ENCODE data around the gene RPUSD4. TPM values are rescaled to one million over a fixed set of nuclear protein-coding genes. Genes with fewer than 3 reads are reported as not detected.
A peak's percentile ranks its signal among the peaks of the same experiment; 100 is the strongest.

RPUSD4 gene
- total RNA-seq, 1 experiment from 2014 or later = 42.9 TPM

DNA sequence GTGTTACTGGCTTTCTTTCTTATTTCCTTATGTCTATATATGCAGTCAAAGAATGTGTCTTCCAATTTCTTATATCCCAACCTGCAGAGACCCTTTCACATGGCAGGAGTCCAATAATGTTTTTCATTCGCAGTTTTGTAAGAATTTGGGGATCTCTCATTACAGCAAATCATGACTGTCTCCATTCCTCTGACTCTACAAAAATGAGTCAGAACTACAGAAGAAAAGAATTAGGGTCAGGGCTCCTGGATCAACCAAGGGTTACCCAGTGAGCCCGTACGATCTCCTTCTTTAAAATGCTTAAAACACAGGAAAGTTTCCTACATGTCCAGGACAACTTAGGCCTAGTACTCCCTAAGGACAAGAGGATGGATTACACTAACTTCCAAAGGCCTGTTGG, 42.2 kb downstream of the RPUSD4 start:
- H2AK5ac ChIP-seq (ENCODE audit: insufficient read length, low read length) = no peak overlapping the region
- H4K91ac ChIP-seq (ENCODE audit: insufficient read length, low read depth, low read length) = no peak overlapping the region
- H3K36me3 Mint-ChIP-seq (ENCODE audit: insufficient read depth in 1 of 3, low read depth in 3 of 3) = no peaks in the 10 kb centered on the region
- H2BK20ac ChIP-seq (ENCODE audit: low read depth, low read length, poor library complexity, severe bottlenecking) = no peak overlapping the region
- no peak overlapping the region for H2BK5ac ChIP-seq (ENCODE audit: insufficient read length, low read length)
- H2BK12ac ChIP-seq (ENCODE audit: insufficient read length, low read depth, low read length) = no peak overlapping the region
- H3K27ac Mint-ChIP-seq = peak overlapping the region in 1 of 3 experiments; percentile 68; a peak in 1 of 7 replicates
- H3K56ac ChIP-seq (ENCODE audit: insufficient read length, low read depth, low read length) = no peak overlapping the region
- no peaks in the 10 kb centered on the region for H3K9me3 ChIP-seq (ENCODE audit: control insufficient read depth, low read depth, low read length)
- H3K4me1 ChIP-seq (ENCODE audit: insufficient read depth, low read length) = peaks cover 6% of the 10 kb centered on the region; the same call in 1 of the 2 replicates
- TF ChIP-seq, protein P1, sequence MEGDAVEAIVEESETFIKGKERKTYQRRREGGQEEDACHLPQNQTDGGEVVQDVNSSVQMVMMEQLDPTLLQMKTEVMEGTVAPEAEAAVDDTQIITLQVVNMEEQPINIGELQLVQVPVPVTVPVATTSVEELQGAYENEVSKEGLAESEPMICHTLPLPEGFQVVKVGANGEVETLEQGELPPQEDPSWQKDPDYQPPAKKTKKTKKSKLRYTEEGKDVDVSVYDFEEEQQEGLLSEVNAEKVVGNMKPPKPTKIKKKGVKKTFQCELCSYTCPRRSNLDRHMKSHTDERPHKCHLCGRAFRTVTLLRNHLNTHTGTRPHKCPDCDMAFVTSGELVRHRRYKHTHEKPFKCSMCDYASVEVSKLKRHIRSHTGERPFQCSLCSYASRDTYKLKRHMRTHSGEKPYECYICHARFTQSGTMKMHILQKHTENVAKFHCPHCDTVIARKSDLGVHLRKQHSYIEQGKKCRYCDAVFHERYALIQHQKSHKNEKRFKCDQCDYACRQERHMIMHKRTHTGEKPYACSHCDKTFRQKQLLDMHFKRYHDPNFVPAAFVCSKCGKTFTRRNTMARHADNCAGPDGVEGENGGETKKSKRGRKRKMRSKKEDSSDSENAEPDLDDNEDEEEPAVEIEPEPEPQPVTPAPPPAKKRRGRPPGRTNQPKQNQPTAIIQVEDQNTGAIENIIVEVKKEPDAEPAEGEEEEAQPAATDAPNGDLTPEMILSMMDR (conservative IDR thresholded peaks at IDR 0.05) = no peak
- WGBS (ENCODE audit: extremely low coverage, insufficient read length, low lambda C conversion rate) = no CpG with 5 or more reads among the region's 3 CpGs
- no peak overlapping the region for H4K8ac ChIP-seq (replicated peaks; ENCODE audit: insufficient read length, low read depth, low read length)
- no peak for DNase-seq
- H4K5ac ChIP-seq (ENCODE audit: insufficient read length, low read depth, low read length) = no peak overlapping the region
- H2AFZ ChIP-seq (ENCODE audit: low read length) = no peak overlapping the region
- no peaks in the 10 kb centered on the region for H3K79me2 ChIP-seq (ENCODE audit: insufficient read depth, low read length)
- H3K4ac ChIP-seq (ENCODE audit: low read depth, low read length) = no peak overlapping the region
- H2BK120ac ChIP-seq (ENCODE audit: low read depth, low read length, poor library complexity, severe bottlenecking) = no peak overlapping the region
- no peaks in the 10 kb centered on the region for H3K79me1 ChIP-seq (ENCODE audit: insufficient read depth, low read depth, low read length, poor library complexity, severe bottlenecking)
- H3K9me3 Mint-ChIP-seq = no peaks in the 10 kb centered on the region
- no peak overlapping the region for H3K14ac ChIP-seq (ENCODE audit: insufficient read depth, low read length)
- H3T11ph ChIP-seq (ENCODE audit: low read length) = no peak overlapping the region
- no peak overlapping the region for H3K18ac ChIP-seq (ENCODE audit: insufficient read length, low read depth, low read length)
- no peak overlapping the region for H3K27ac ChIP-seq (ENCODE audit: insufficient read length, low read depth, low read length)
- no peaks in the 10 kb centered on the region for H3K23me2 ChIP-seq (ENCODE audit: insufficient read length, low read depth, low read length, poor library complexity, severe bottlenecking)
- no peak overlapping the region for H3K23ac ChIP-seq (ENCODE audit: insufficient read length, low read depth, low read length)
- peaks cover 5% of the 10 kb centered on the region for H3K27me3 Mint-ChIP-seq (ENCODE audit: low read depth)
- H3K4me1 Mint-ChIP-seq = peaks cover 36 to 49% of the 10 kb centered on the region in 2 experiments
- H3K27me3 ChIP-seq (ENCODE audit: insufficient read depth, low read length) = no peaks in the 10 kb centered on the region
- H2BK15ac ChIP-seq (ENCODE audit: low read depth, low read length) = no peak overlapping the region
- no peaks in the 10 kb centered on the region for H4K20me1 ChIP-seq (ENCODE audit: control insufficient read depth, insufficient read depth, insufficient read length)
- H3K4me3 Mint-ChIP-seq = no peak overlapping the region
- no peak overlapping the region for H3K4me2 ChIP-seq (ENCODE audit: insufficient read depth, insufficient read length, low read length)
- H3K9ac ChIP-seq (ENCODE audit: extremely low read depth, insufficient read length, low read length) = no peak overlapping the region
